ENCODE data around the gene SCO1.

Gene SCO1

DNA sequence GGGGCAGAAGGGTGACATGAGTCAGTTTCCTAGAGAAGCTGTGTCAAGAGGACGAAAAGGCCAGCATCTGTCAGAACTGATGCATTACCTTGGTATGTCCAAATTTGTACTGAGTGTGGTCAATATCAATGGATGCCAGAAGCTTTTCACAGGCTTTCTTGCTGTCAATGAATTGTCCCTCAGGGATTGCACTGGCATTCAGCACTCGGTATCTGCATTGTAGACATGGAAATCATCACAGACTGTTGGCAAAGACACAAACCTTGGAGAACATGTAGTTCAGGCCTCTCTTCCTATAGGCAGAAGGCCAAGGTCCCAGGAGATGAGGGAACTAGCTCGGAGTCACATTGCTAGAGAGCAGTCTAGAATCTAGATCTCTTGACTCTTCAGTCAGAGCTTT, 56.9 kb downstream of the SCO1 start:
- TF ChIP-seq CTCF (IDR thresholded peaks at IDR 0.05; ENCODE audit: borderline replicate concordance, insufficient read depth, low read depth, low read length): no peak
- no peak overlapping the region for H3K4me3 ChIP-seq (ENCODE audit: low read depth, low read length)

DNA sequence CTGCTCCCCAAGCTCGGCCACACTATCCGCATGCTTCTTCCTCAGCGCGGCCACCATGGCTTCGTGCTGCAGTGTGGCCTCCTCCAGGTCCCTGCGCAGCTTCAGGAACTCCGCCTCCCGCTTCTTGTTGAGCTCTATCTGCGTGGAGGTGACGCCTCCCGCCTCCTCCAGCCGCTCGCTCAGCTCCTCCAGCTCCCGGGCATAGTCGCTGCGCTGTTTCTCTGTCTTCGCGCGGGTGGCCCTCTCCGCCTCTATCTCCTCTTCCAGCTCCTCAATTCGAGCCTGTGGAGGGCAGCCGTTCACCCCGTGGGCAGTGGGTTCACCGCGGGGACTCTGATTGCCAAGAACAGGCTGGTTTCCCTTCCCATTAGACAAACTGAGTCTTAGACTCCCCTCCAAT, 59.2 kb downstream of the SCO1 start:
- H3K4me3 ChIP-seq (ENCODE audit: low read depth, low read length): no peak overlapping the region
- TF ChIP-seq CTCF (IDR thresholded peaks at IDR 0.05; ENCODE audit: borderline replicate concordance, insufficient read depth, low read depth, low read length): no peak

GRCh38 chr17:10635290-10635689, 62.0 kb downstream of the SCO1 start:
- no peak overlapping the region for H3K4me3 ChIP-seq (ENCODE audit: low read depth, low read length)
- TF ChIP-seq CTCF (IDR thresholded peaks at IDR 0.05; ENCODE audit: borderline replicate concordance, insufficient read depth, low read depth, low read length): no peak

DNA sequence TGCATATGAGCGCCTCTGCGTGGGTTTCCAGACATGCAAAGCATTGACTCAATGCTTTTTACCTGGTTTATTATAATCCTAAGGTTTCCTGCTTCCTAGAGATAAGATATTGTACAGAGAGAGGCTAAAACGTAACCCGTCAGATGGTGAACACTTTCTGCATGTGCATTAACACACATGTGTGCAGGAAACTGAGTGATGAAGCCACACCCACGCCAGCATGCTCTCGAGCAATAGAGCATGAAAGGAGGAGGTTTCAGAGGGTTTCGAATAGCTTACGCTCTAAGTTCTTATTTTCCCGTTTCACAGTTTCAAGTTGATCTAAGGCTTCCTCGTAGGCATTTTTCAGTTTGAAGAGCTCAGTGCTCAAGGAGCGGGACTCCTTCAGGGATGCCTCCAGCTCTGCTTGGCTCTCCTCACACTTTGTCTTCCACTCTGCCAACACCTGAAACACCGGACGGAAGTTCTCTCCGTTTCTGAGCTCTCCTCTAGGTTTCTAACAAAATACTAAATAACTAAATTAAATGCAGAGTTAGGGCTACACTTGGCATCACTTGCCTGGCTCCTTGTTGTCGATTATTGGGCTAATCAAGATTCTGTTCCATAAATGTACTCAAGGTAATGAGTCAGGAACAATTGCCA, 63.5 kb downstream of the SCO1 start:
- TF ChIP-seq CTCF (IDR thresholded peaks at IDR 0.05; ENCODE audit: borderline replicate concordance, insufficient read depth, low read depth, low read length): no peak
- no peak overlapping the region for H3K4me3 ChIP-seq (ENCODE audit: low read depth, low read length)

DNA sequence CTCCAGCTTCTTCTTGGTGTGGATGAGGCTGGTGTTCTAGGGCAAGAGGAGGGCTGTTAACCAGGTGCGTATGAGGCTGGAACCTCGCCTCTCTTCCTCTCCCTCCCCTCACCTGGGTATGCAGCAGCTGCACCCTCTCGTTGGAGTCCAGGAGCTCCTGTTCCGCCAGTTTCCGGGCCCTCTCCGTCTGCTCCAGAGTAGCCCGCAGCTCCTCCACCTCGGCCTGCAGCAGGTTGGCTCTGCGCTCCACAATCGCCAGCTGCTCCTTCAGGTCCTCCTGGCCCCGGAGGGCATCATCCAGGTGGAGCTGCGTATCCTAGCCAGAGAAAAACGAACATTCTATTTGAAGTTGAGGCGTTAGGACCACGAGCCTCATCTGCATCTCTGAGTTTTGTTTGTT, 65.6 kb downstream of the SCO1 start:
- H3K4me3 ChIP-seq (ENCODE audit: low read depth, low read length): no peak overlapping the region
- no peak for TF ChIP-seq CTCF (IDR thresholded peaks at IDR 0.05; ENCODE audit: borderline replicate concordance, insufficient read depth, low read depth, low read length)

- TF ChIP-seq CTCF (IDR thresholded peaks at IDR 0.05; ENCODE audit: borderline replicate concordance, insufficient read depth, low read depth, low read length): peak; percentile 89
- H3K4me3 ChIP-seq (ENCODE audit: low read depth, low read length): no peak overlapping the region
These were observed 66.2 kb downstream of the SCO1 start for GRCh38 chr17:10631048-10631700.

GRCh38 chr17:10629706-10630105, 67.6 kb downstream of the SCO1 start:
- no peak for TF ChIP-seq CTCF (IDR thresholded peaks at IDR 0.05; ENCODE audit: borderline replicate concordance, insufficient read depth, low read depth, low read length)
- no peak overlapping the region for H3K4me3 ChIP-seq (ENCODE audit: low read depth, low read length)
